Hepatocyte (in vitro differentiated cells): ENCODE data around the gene C20orf202. TPM values are rescaled to one million over a fixed set of nuclear protein-coding genes. Genes with fewer than 3 reads are reported as not detected.

Source experiments
- DNase-seq: peaks from one replicate; pipeline ENCODE4 v3.0.0-alpha.2; 2016; ENCODE audit warnings: low spot score
- H2AFZ ChIP-seq: fragments of 200-600 bp; sonication (generic); 2 replicates; pipeline ENCODE4 v1.6.0; 2016; ENCODE audit warnings: antibody characterized with exemption, mild to moderate bottlenecking
- H3K27ac ChIP-seq: fragments of 200-600 bp; sonication (generic); 2 replicates; pipeline ENCODE4 v1.5.1; 2016; ENCODE audit warnings: mild to moderate bottlenecking
- H3K27me3 ChIP-seq: fragments of 200-600 bp; sonication (generic); 2 replicates; pipeline ENCODE4 v1.6.1; 2016
- H3K36me3 ChIP-seq: fragments of 200-600 bp; sonication (generic); replicated peaks from 2 replicates; pipeline ENCODE4 v1.5.1; 2016; ENCODE audit warnings: low read depth; ENCODE audit not compliant: insufficient read depth
- H3K4me1 ChIP-seq: fragments of 200-600 bp; sonication (generic); 2 replicates; pipeline ENCODE4 v1.5.1; 2016; ENCODE audit warnings: mild to moderate bottlenecking, moderate library complexity; ENCODE audit not compliant: insufficient read depth
- H3K4me2 ChIP-seq: fragments of 200-600 bp; sonication (generic); 2 replicates; pipeline ENCODE4 v1.6.0; 2016
- H3K4me3 ChIP-seq: fragments of 200-600 bp; sonication (generic); 2 replicates; pipeline ENCODE4 v1.5.1; 2016; ENCODE audit warnings: mild to moderate bottlenecking
- H3K79me2 ChIP-seq: fragments of 200-600 bp; sonication (generic); 2 replicates; pipeline ENCODE4 v1.6.0; 2017; ENCODE audit warnings: mild to moderate bottlenecking
- H3K9me2 ChIP-seq: fragments of 200-600 bp; sonication (generic); replicated peaks from 2 replicates; pipeline ENCODE4 v1.6.0; 2017; ENCODE audit warnings: mild to moderate bottlenecking; ENCODE audit not compliant: insufficient read depth
- H3K9me3 ChIP-seq: fragments of 200-600 bp; sonication (generic); 2 replicates; pipeline ENCODE4 v1.5.1; 2016; ENCODE audit warnings: low read depth, mild to moderate bottlenecking
- H4K20me1 ChIP-seq: fragments of 200-600 bp; sonication (generic); 2 replicates; pipeline ENCODE4 v1.6.0; 2016; ENCODE audit warnings: mild to moderate bottlenecking; ENCODE audit not compliant: insufficient read depth, poor library complexity, severe bottlenecking
- CTCF ChIP-seq: fragments of 200-600 bp; sonication (generic); IDR thresholded peaks from 2 replicates; pipeline ENCODE4 v1.5.1; 2016; ENCODE audit warnings: antibody characterized with exemption, mild to moderate bottlenecking; ENCODE audit not compliant: poor library complexity
- EZH2 ChIP-seq: fragments of 200-600 bp; sonication (generic); IDR thresholded peaks from 2 replicates; pipeline ENCODE4 v1.6.1; 2016; ENCODE audit warnings: antibody characterized with exemption, mild to moderate bottlenecking, borderline replicate concordance
- EZH2phosphoT487 ChIP-seq: fragments of 200-600 bp; sonication (generic); IDR thresholded peaks from one replicate; pipeline ENCODE4 v1.6.1; 2018; ENCODE audit warnings: antibody characterized with exemption, mild to moderate bottlenecking, low read depth, moderate library complexity; ENCODE audit not compliant: unreplicated experiment, severe bottlenecking
- WGBS: methylation state at CpG from one replicate; pipeline ENCODE4 v1.1.6; 2016; ENCODE audit warnings: low lambda C conversion rate; ENCODE audit errors: missing lambda C conversion rate; 5-methylcytosine and 5-hydroxymethylcytosine counted together
- polyA plus RNA-seq: library from polyadenylated mRNA; unstranded; fragments of >200 nt; fragmentation: Nextera tagmentation; extraction: Ambion mirVana; gene quantifications from 2 replicates; pipeline ENCODE4 v1.2.1, GENCODE V29; 2016
- total RNA-seq: library from RNA; depleted of rRNA; stranded (reverse); fragments of >200 nt; gene quantifications from 2 replicates; pipeline ENCODE4 v1.2.3, GENCODE V29; 2014

Gene C20orf202
- total and polyA plus RNA-seq, 2 experiments from 2014 or later = 0.35 to 1.6 TPM

GRCh38 chr20:1163105-1163504 lies 40.1 kb upstream of the C20orf202 start:
- H3K27me3 ChIP-seq = no peaks in the 10 kb centered on the region
- no peaks in the 10 kb centered on the region for H3K36me3 ChIP-seq
- no peak for DNase-seq
- no peak for TF ChIP-seq CTCF
- TF ChIP-seq EZH2 = no peak
- TF ChIP-seq EZH2phosphoT487 = no peak
- WGBS = 98% methylated on average over 6 of the region's 6 CpGs
- no peak overlapping the region for H3K4me2 ChIP-seq
- no peaks in the 10 kb centered on the region for H3K9me3 ChIP-seq
- peaks cover 3% of the 10 kb centered on the region for H4K20me1 ChIP-seq
- no peaks in the 10 kb centered on the region for H3K4me1 ChIP-seq
- H3K9me2 ChIP-seq = no peaks in the 10 kb centered on the region
- no peak overlapping the region for H3K4me3 ChIP-seq
- H3K27ac ChIP-seq = no peak overlapping the region
- H2AFZ ChIP-seq = no peak overlapping the region
- no peaks in the 10 kb centered on the region for H3K79me2 ChIP-seq

GRCh38 chr20:1163653-1164052 lies 39.6 kb upstream of the C20orf202 start:
- Histone ChIP-seq H3K9me2 (no peaks in the 10 kb centered on the region), H2AFZ (no peak overlapping the region), H3K9me3 (no peaks in the 10 kb centered on the region), H3K36me3 (no peaks in the 10 kb centered on the region), H3K27ac (no peak overlapping the region), H3K27me3 (no peaks in the 10 kb centered on the region), H3K4me1 (no peaks in the 10 kb centered on the region), H3K4me2 (no peak overlapping the region), H4K20me1 (peaks cover 3% of the 10 kb centered on the region), H3K4me3 (no peak overlapping the region), H3K79me2 (no peaks in the 10 kb centered on the region)
- 83% methylated on average over 2 of the region's 2 CpGs for WGBS
- no peak for DNase-seq
- TF ChIP-seq EZH2phosphoT487 (no peak), EZH2 (no peak), CTCF (no peak)

GRCh38 chr20:1164871-1165270 lies 38.4 kb upstream of the C20orf202 start:
- no peak overlapping the region for H3K27ac ChIP-seq
- peaks cover 3% of the 10 kb centered on the region for H4K20me1 ChIP-seq
- H3K79me2 ChIP-seq = no peaks in the 10 kb centered on the region
- no peaks in the 10 kb centered on the region for H3K4me1 ChIP-seq
- H3K9me3 ChIP-seq = no peaks in the 10 kb centered on the region
- no peak overlapping the region for H2AFZ ChIP-seq
- no peaks in the 10 kb centered on the region for H3K27me3 ChIP-seq
- WGBS = 93% methylated on average over 7 of the region's 7 CpGs
- H3K4me3 ChIP-seq = no peak overlapping the region
- H3K36me3 ChIP-seq = no peaks in the 10 kb centered on the region
- no peak overlapping the region for H3K4me2 ChIP-seq
- DNase-seq = no peak
- no peaks in the 10 kb centered on the region for H3K9me2 ChIP-seq
- TF ChIP-seq EZH2 = no peak
- TF ChIP-seq CTCF = no peak
- TF ChIP-seq EZH2phosphoT487 = no peak

GRCh38 chr20:1165521-1165920 lies 37.7 kb upstream of the C20orf202 start:
- Histone ChIP-seq H3K9me2 (no peaks in the 10 kb centered on the region), H3K79me2 (no peaks in the 10 kb centered on the region), H3K4me1 (no peaks in the 10 kb centered on the region), H4K20me1 (peaks cover 3% of the 10 kb centered on the region), H3K4me3 (no peak overlapping the region), H3K27ac (no peak overlapping the region), H3K27me3 (no peaks in the 10 kb centered on the region), H3K4me2 (no peak overlapping the region), H3K9me3 (no peaks in the 10 kb centered on the region), H2AFZ (no peak overlapping the region), H3K36me3 (no peaks in the 10 kb centered on the region)
- TF ChIP-seq EZH2 = no peak
- no peak for TF ChIP-seq EZH2phosphoT487
- no peak for TF ChIP-seq CTCF
- no peak for DNase-seq
- WGBS = 100% methylated on average over 1 of the region's 1 CpG
